ENCODE results near the gene TNFSF13. TPM values are rescaled to one million over a fixed set of nuclear protein-coding genes. Genes with fewer than 3 reads are reported as not detected.

Gene TNFSF13
- total and polyA plus RNA-seq, 2 donors (not counting 1 experiment from before 2014, with no cell fraction given), result 14.7 to 20.2 TPM

DNA sequence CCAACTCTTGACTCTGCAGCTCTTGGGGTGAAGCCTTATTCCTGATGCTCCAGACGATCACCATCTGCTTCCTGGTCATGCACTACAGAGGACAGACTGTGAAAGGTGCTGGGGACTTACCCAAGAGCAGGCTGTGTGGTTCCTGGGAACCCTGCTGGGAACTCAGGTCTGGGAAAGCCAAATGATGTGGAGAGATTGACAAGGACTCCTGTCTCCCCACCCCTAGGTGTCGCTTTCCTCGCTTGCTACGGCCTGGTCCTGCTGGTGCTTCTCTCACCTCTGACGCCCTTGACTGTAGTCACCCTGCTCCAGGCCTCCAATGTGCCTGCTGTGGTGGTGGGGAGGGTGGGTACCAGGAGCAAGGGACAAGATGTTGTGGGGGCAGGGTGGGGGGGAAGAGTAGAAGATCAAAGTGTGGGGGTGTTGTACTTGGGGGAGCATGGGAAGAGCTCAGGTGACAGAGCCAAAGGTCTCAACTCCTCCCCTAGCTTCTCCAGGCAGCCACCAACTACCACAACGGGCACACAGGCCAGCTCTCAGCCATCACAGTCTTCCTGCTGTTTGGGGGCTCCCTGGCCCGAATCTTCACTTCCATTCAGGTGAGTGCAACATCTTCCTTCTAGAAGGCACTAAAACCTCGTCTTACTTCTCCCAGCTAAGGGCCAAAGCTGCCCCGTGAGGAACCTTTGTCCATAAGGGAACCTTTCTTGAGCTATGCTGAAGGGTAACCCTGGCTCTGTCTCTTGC lies 28.3 kb downstream of the TNFSF13 start:
- H3K4me3 ChIP-seq (ENCODE audit: control extremely low read depth in 1 of 5, extremely low read depth in 1 of 5, insufficient read depth in 1 of 5, low read depth in 2 of 5, low read length in 4 of 5), result no peak overlapping the region
- H3K79me2 ChIP-seq (ENCODE audit: control insufficient read depth, insufficient read depth, low read length), result peaks cover 37% of the 10 kb centered on the region
- H3K27me3 Mint-ChIP-seq, result no peaks in the 10 kb centered on the region
- no peaks in the 10 kb centered on the region for H3K9me3 ChIP-seq (ENCODE audit: control extremely low read depth in 1 of 3, control insufficient read depth in 2 of 3, insufficient read depth in 1 of 3, low read length in 2 of 3)
- no peak for ATAC-seq (ENCODE audit: low read depth)
- no peak overlapping the region for H2AFZ ChIP-seq (ENCODE audit: insufficient read depth, low read depth, low read length, poor library complexity, severe bottlenecking)
- peaks cover 24 to 41% of the 10 kb centered on the region in 2 donors for H3K4me1 ChIP-seq (ENCODE audit: control insufficient read depth in 2 of 2, insufficient read depth in 2 of 2, low read length in 2 of 2)
- peaks cover 30% of the 10 kb centered on the region for H3K4me1 Mint-ChIP-seq
- no peak overlapping the region for H3K27ac ChIP-seq (ENCODE audit: low read length in 2 of 2)
- WGBS (ENCODE audit: insufficient coverage), result 88% methylated on average over 6 of the region's 9 CpGs
- intact Hi-C loops (cut with micrococcal nuclease), result loop anchor here (10.0 kb wide), 1 partner anchor 542 kb away; the partner anchor contains the start of gene SLC16A11
- H3K36me3 ChIP-seq (replicated peaks in 1 of 2; ENCODE audit: control extremely low read depth in 1 of 2, control insufficient read depth in 1 of 2, extremely low read depth in 1 of 2, insufficient read depth in 2 of 2, low read length in 1 of 2), result peaks cover 0 to 24% of the 10 kb centered on the region in 2 experiments
- DNase-seq, result no peak
- POLR2A ChIA-PET, result interaction anchor here (0.5 kb wide), 1 partner anchor 319 kb away, joined by 3 read pairs; no protein-coding TSS in a partner anchor
- no peaks in the 10 kb centered on the region for H3K27me3 ChIP-seq (replicated peaks in 1 of 4; ENCODE audit: control extremely low read depth in 1 of 4, control insufficient read depth in 3 of 4, insufficient read depth in 4 of 4, low read length in 3 of 4)
- H3K9me3 Mint-ChIP-seq (ENCODE audit: insufficient read depth), result no peaks in the 10 kb centered on the region
- H4K20me1 ChIP-seq (ENCODE audit: control insufficient read depth, insufficient read depth, low read length, poor library complexity, severe bottlenecking), result no peaks in the 10 kb centered on the region
- TF ChIP-seq EZH2 (IDR thresholded peaks at IDR 0.05; ENCODE audit: borderline replicate concordance, insufficient read depth, low read depth, low read length, poor library complexity, severe bottlenecking), result no peak
- TF ChIP-seq, protein P1, sequence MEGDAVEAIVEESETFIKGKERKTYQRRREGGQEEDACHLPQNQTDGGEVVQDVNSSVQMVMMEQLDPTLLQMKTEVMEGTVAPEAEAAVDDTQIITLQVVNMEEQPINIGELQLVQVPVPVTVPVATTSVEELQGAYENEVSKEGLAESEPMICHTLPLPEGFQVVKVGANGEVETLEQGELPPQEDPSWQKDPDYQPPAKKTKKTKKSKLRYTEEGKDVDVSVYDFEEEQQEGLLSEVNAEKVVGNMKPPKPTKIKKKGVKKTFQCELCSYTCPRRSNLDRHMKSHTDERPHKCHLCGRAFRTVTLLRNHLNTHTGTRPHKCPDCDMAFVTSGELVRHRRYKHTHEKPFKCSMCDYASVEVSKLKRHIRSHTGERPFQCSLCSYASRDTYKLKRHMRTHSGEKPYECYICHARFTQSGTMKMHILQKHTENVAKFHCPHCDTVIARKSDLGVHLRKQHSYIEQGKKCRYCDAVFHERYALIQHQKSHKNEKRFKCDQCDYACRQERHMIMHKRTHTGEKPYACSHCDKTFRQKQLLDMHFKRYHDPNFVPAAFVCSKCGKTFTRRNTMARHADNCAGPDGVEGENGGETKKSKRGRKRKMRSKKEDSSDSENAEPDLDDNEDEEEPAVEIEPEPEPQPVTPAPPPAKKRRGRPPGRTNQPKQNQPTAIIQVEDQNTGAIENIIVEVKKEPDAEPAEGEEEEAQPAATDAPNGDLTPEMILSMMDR (IDR thresholded peaks at IDR 0.05), result no peak
- no peak overlapping the region for H3K4me2 ChIP-seq (replicated peaks; ENCODE audit: low read depth, low read length, poor library complexity, severe bottlenecking)
- no peak overlapping the region for H3K4me3 Mint-ChIP-seq
- no peak overlapping the region for H3K9ac ChIP-seq (ENCODE audit: low read length)
- no peak overlapping the region for H3K27ac Mint-ChIP-seq
- CTCF ChIA-PET, result interaction anchor here (0.6 to 7.9 kb wide), 11 partner anchors 11 to 541 kb away, joined by 3 to 111 read pairs (median 4); partner anchors contain the start of genes SENP3, TMEM95 and TNFSF13
